ENCODE measurements around the gene SNX2.
A peak's percentile ranks its signal among the peaks of the same experiment; 100 is the strongest.

SNX2 gene

GRCh38 chr5:122774861-122775549 lies at the start of gene SNX2:
Gene SNX2, plus strand, starts transcription at chr5:122775080. Its CDS starts 24 bp downstream, at chr5:122775104.
- no peaks in the 10 kb centered on the region for H3K9me3 Mint-ChIP-seq
- H3K27me3 Mint-ChIP-seq (ENCODE audit: low read depth), result peaks cover 15% of the 10 kb centered on the region
- H3K27ac Mint-ChIP-seq, result peak within 1 kb of the TSS; percentile 87
- peaks cover 16% of the 10 kb centered on the region for H3K4me1 Mint-ChIP-seq (ENCODE audit: low read depth)
- H3K36me3 Mint-ChIP-seq (ENCODE audit: low read depth), result no peaks in the 10 kb centered on the region
- H3K4me3 Mint-ChIP-seq, result peak within 1 kb of the TSS; percentile 92

- no peaks in the 10 kb centered on the region for H3K4me1 Mint-ChIP-seq (ENCODE audit: low read depth)
- no peak overlapping the region for H3K27ac Mint-ChIP-seq
Measured at GRCh38 chr5:122727112-122727541, 47.8 kb upstream of the SNX2 start.

DNA sequence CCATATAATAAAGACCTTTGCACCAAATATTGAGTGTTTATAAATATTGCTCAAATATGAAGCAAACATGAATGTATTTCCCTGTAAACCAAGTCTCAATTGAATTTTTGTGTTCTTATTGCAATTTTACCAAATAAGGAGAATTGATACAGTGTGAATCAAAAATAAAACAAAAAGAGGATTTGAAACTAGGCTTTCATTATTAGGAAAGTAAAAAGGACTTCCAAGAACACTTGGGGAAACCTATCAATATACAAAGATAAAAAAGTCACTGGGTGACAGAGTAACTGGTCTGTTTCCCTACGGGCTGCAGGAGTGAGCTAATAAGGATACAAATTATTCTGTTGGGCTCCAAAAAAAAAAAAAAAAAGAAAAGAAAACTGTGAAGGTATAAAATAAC lies 44.8 kb upstream of the SNX2 start:
- Mint-ChIP-seq H3K27ac (no peak overlapping the region), H3K4me3 (no peak overlapping the region), H3K27me3 (ENCODE audit: low read depth) (no peaks in the 10 kb centered on the region), H3K9me3 (peaks cover under 1% of the 10 kb centered on the region), H3K36me3 (ENCODE audit: low read depth) (no peaks in the 10 kb centered on the region), H3K4me1 (ENCODE audit: low read depth) (no peaks in the 10 kb centered on the region)

More at GRCh38 chr5:122727112-122727541, 47.8 kb upstream of the SNX2 start:
- H3K4me3 Mint-ChIP-seq, result no peak overlapping the region
- H3K36me3 Mint-ChIP-seq (ENCODE audit: low read depth), result no peaks in the 10 kb centered on the region
- H3K27me3 Mint-ChIP-seq (ENCODE audit: low read depth), result peaks cover under 1% of the 10 kb centered on the region
- H3K9me3 Mint-ChIP-seq, result no peaks in the 10 kb centered on the region

- Mint-ChIP-seq H3K4me1 (ENCODE audit: low read depth) (no peaks in the 10 kb centered on the region), H3K27ac (no peak overlapping the region), H3K4me3 (no peak overlapping the region), H3K27me3 (ENCODE audit: low read depth) (no peaks in the 10 kb centered on the region), H3K9me3 (peaks cover 5% of the 10 kb centered on the region), H3K36me3 (ENCODE audit: low read depth) (no peaks in the 10 kb centered on the region)
Measured at GRCh38 chr5:122730456-122730855, 44.4 kb upstream of the SNX2 start.

DNA sequence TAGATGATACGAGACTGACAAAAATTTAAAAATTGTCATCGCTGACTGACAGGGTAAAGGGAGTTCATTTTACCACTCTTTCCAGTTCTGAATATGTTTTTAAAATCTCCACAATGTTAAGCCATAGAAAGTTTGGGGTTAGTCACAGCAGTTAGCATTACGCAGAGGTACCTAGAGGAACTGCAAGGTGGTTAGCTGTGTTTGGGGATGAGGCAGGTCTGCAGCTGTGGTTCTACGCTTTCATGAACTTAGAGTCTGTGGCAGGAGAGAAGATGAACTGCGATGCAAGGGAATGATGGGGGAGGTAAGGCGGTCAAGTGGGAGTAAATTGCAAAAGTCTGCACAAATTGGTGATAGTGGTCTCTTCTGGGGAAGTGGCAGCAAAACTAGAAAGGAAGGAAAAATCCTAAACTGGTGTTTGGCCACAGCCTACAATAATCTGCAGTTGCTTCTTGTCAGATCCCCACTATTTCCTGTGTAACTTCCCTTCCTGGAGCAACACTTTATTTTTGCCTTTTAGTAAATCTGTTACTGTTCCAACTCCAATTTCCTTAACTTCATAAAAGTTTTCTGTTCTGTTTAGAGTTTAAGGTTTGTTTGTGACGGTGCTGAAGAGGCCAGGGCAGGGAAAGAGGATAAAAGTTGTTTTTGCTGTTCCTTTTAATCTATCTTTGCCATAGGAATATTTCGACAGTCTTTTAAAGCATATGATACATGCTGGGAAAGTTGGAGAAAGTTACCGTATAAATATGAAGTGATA lies 38.6 kb upstream of the SNX2 start:
- Mint-ChIP-seq H3K4me1 (ENCODE audit: low read depth) (peaks cover 3% of the 10 kb centered on the region), H3K27ac (no peak overlapping the region), H3K36me3 (ENCODE audit: low read depth) (no peaks in the 10 kb centered on the region), H3K4me3 (no peak overlapping the region), H3K9me3 (peaks cover 6% of the 10 kb centered on the region), H3K27me3 (ENCODE audit: low read depth) (no peaks in the 10 kb centered on the region)

- Mint-ChIP-seq H3K4me3 (no peak overlapping the region), H3K36me3 (ENCODE audit: low read depth) (no peaks in the 10 kb centered on the region), H3K27me3 (ENCODE audit: low read depth) (peaks cover 7% of the 10 kb centered on the region), H3K27ac (no peak overlapping the region), H3K9me3 (peaks cover 6% of the 10 kb centered on the region), H3K4me1 (ENCODE audit: low read depth) (peaks cover 3% of the 10 kb centered on the region)
Measured at GRCh38 chr5:122738088-122738487, 36.8 kb upstream of the SNX2 start.

DNA sequence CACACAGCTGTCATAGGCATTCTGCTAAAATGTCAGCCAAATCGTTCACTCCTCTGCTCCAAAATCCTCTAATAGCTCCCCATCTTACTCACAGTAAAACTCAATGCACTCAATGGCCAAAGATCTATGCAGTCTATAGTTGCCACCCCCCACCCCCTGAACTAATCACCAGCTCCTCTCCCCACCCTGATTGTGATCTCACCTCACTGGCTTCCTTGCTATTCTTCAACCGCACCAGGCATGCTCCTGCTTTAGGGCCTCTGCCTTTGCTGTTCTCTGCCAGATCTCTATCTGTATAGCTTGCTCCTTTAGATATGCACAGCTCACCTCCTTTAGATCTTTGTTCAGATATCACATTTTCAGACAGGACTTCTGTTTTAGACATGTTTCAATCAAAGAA lies 33.2 kb upstream of the SNX2 start:
- peaks cover 7% of the 10 kb centered on the region for H3K27me3 Mint-ChIP-seq (ENCODE audit: low read depth)
- H3K27ac Mint-ChIP-seq, result no peak overlapping the region
- H3K36me3 Mint-ChIP-seq (ENCODE audit: low read depth), result no peaks in the 10 kb centered on the region
- H3K4me1 Mint-ChIP-seq (ENCODE audit: low read depth), result no peaks in the 10 kb centered on the region
- no peak overlapping the region for H3K4me3 Mint-ChIP-seq
- no peaks in the 10 kb centered on the region for H3K9me3 Mint-ChIP-seq

GRCh38 chr5:122743261-122743660 lies 31.6 kb upstream of the SNX2 start:
- Mint-ChIP-seq H3K27ac (no peak overlapping the region), H3K36me3 (ENCODE audit: low read depth) (no peaks in the 10 kb centered on the region), H3K4me3 (no peak overlapping the region), H3K4me1 (ENCODE audit: low read depth) (no peaks in the 10 kb centered on the region), H3K9me3 (no peaks in the 10 kb centered on the region), H3K27me3 (ENCODE audit: low read depth) (peaks cover 10% of the 10 kb centered on the region)

- Mint-ChIP-seq H3K36me3 (ENCODE audit: low read depth) (no peaks in the 10 kb centered on the region), H3K4me3 (no peak overlapping the region), H3K27ac (no peak overlapping the region), H3K4me1 (ENCODE audit: low read depth) (no peaks in the 10 kb centered on the region), H3K27me3 (ENCODE audit: low read depth) (peaks cover 10% of the 10 kb centered on the region), H3K9me3 (no peaks in the 10 kb centered on the region)
Measured at GRCh38 chr5:122745597-122745996, 29.3 kb upstream of the SNX2 start.

DNA sequence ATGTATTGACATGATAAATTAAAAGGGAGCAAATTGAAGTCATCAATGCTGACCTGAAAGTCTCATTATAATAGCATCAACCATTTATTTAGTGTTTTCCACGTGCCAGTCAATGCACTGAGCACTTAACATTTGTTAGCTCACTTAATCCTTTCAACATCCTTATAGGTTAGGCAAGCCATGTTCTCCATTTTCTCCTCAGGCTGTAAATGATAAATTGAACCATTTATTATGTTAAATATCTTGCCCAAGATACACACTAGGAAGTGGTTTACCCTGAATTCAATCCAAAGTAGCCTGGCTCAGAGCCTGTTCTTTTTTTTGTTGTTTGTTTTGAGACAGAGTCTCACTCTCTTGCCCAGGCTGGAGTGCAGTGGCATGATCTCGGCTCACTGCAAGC lies 25.0 kb upstream of the SNX2 start:
- no peaks in the 10 kb centered on the region for H3K9me3 Mint-ChIP-seq
- no peaks in the 10 kb centered on the region for H3K36me3 Mint-ChIP-seq (ENCODE audit: low read depth)
- H3K4me3 Mint-ChIP-seq, result no peak overlapping the region
- H3K4me1 Mint-ChIP-seq (ENCODE audit: low read depth), result no peaks in the 10 kb centered on the region
- no peak overlapping the region for H3K27ac Mint-ChIP-seq
- peaks cover 12% of the 10 kb centered on the region for H3K27me3 Mint-ChIP-seq (ENCODE audit: low read depth)

- Mint-ChIP-seq H3K9me3 (no peaks in the 10 kb centered on the region), H3K4me3 (no peak overlapping the region), H3K27ac (no peak overlapping the region), H3K4me1 (ENCODE audit: low read depth) (peaks cover 9% of the 10 kb centered on the region), H3K36me3 (ENCODE audit: low read depth) (no peaks in the 10 kb centered on the region), H3K27me3 (ENCODE audit: low read depth) (peaks cover 12% of the 10 kb centered on the region)
Measured at GRCh38 chr5:122751293-122751782, 23.5 kb upstream of the SNX2 start.

- Mint-ChIP-seq H3K27ac (no peak overlapping the region), H3K27me3 (ENCODE audit: low read depth) (peaks cover 9% of the 10 kb centered on the region), H3K4me1 (ENCODE audit: low read depth) (peaks cover 20% of the 10 kb centered on the region), H3K4me3 (no peak overlapping the region), H3K36me3 (ENCODE audit: low read depth) (no peaks in the 10 kb centered on the region), H3K9me3 (no peaks in the 10 kb centered on the region)
Measured at GRCh38 chr5:122753500-122753899, 21.4 kb upstream of the SNX2 start.

- H3K9me3 Mint-ChIP-seq, result no peaks in the 10 kb centered on the region
- H3K27ac Mint-ChIP-seq, result peak overlapping the region; percentile 8
- H3K4me3 Mint-ChIP-seq, result no peak overlapping the region
- no peaks in the 10 kb centered on the region for H3K36me3 Mint-ChIP-seq (ENCODE audit: low read depth)
- H3K27me3 Mint-ChIP-seq (ENCODE audit: low read depth), result peaks cover 9% of the 10 kb centered on the region
- H3K4me1 Mint-ChIP-seq (ENCODE audit: low read depth), result peaks cover 20% of the 10 kb centered on the region
Measured at GRCh38 chr5:122755783-122756182, 19.1 kb upstream of the SNX2 start.

- H3K4me1 Mint-ChIP-seq (ENCODE audit: low read depth), result peaks cover 20% of the 10 kb centered on the region
- no peaks in the 10 kb centered on the region for H3K9me3 Mint-ChIP-seq
- peaks cover 7% of the 10 kb centered on the region for H3K27me3 Mint-ChIP-seq (ENCODE audit: low read depth)
- H3K36me3 Mint-ChIP-seq (ENCODE audit: low read depth), result no peaks in the 10 kb centered on the region
- no peak overlapping the region for H3K27ac Mint-ChIP-seq
- H3K4me3 Mint-ChIP-seq, result no peak overlapping the region
Measured at GRCh38 chr5:122756264-122756911, 18.5 kb upstream of the SNX2 start.
